NCI-H748 (cell line): ENCODE results near the gene HAGHL.
A peak's percentile ranks its signal among the peaks of the same experiment; 100 is the strongest.
"Not testable (repeated sequence)": the region's sequence is repeated elsewhere in the genome, so short reads cannot be mapped to it uniquely, and the experiment has no call there.

ENCODE experiments used
- DNase-seq: peaks from one replicate; lab custom pipeline; 2025; ENCODE audit not compliant: unreplicated experiment; lab: John Stamatoyannopoulos, UW

Gene HAGHL

GRCh38 chr16:687499-687898, 39.4 kb upstream of the HAGHL start:
- DNase-seq = no peak

- DNase-seq = no peak
These were observed 37.6 kb upstream of the HAGHL start for GRCh38 chr16:689175-689897.

GRCh38 chr16:691242-691641, 35.7 kb upstream of the HAGHL start:
- DNase-seq = not testable (repeated sequence)

GRCh38 chr16:692356-693108, 34.4 kb upstream of the HAGHL start:
- no peak for DNase-seq

GRCh38 chr16:693364-693763, 33.5 kb upstream of the HAGHL start:
- no peak for DNase-seq

GRCh38 chr16:693766-694165, 33.1 kb upstream of the HAGHL start:
- DNase-seq = no peak

- DNase-seq = no peak
These were observed 32.6 kb upstream of the HAGHL start for GRCh38 chr16:694187-694862.

- no peak for DNase-seq
These were observed 32.0 kb upstream of the HAGHL start for GRCh38 chr16:694863-695354.

- DNase-seq = peak; percentile 96
These were observed 31.4 kb upstream of the HAGHL start for GRCh38 chr16:695355-696089.

GRCh38 chr16:698911-699671, 27.8 kb upstream of the HAGHL start:
- no peak for DNase-seq

GRCh38 chr16:700684-701584, 26.0 kb upstream of the HAGHL start:
- no peak for DNase-seq

- DNase-seq = no peak
These were observed 24.6 kb upstream of the HAGHL start for GRCh38 chr16:702341-702740.

- DNase-seq = no peak
These were observed 23.5 kb upstream of the HAGHL start for GRCh38 chr16:703406-703805.

- DNase-seq = no peak
These were observed 22.9 kb upstream of the HAGHL start for GRCh38 chr16:704047-704446.

GRCh38 chr16:704552-705380, 22.1 kb upstream of the HAGHL start:
- DNase-seq = peak; percentile 11

GRCh38 chr16:705431-706188, 21.3 kb upstream of the HAGHL start, which contains the start of gene FBXL16:
Gene FBXL16, minus strand, starts transcription at chr16:705801. Its CDS starts 8,396 bp downstream, at chr16:697405.
- peak; percentile 83 for DNase-seq

GRCh38 chr16:706189-707061, 20.5 kb upstream of the HAGHL start:
- peak; percentile 41 for DNase-seq
